Kidney glomerular epithelial cell (primary cell): ENCODE data around the gene SLC35E1.
"Not testable (repeated sequence)": the region's sequence is repeated elsewhere in the genome, so short reads cannot be mapped to it uniquely, and the experiment has no call there.

Experiments used
- DNase-seq: peaks from one replicate; lab custom pipeline; 2025; lab: John Stamatoyannopoulos, UW

The SLC35E1 gene

GRCh38 chr19:16581971-16582343, 9.7 kb upstream of the SLC35E1 start:
- no peak for DNase-seq

- no peak for DNase-seq
Observed at GRCh38 chr19:16581145-16581970, 9.1 kb upstream of the SLC35E1 start.

GRCh38 chr19:16579381-16579780, 7.2 kb upstream of the SLC35E1 start:
- DNase-seq, result no peak

GRCh38 chr19:16577531-16577985, 5.3 kb upstream of the SLC35E1 start:
- no peak for DNase-seq

GRCh38 chr19:16576690-16577530, 4.7 kb upstream of the SLC35E1 start:
- DNase-seq, result no peak

GRCh38 chr19:16575861-16576689, 3.9 kb upstream of the SLC35E1 start:
- DNase-seq, result no peak

GRCh38 chr19:16575282-16575681, 3.1 kb upstream of the SLC35E1 start:
- DNase-seq, result no peak

GRCh38 chr19:16573925-16574324, 1.7 kb upstream of the SLC35E1 start:
- no peak for DNase-seq

GRCh38 chr19:16573296-16573695, 1.1 kb upstream of the SLC35E1 start:
- no peak for DNase-seq

- DNase-seq, result no peak
Observed at GRCh38 chr19:16571822-16572331, 338 bp downstream of the SLC35E1 start.

- no peak for DNase-seq
Observed at GRCh38 chr19:16571283-16571682, 932 bp downstream of the SLC35E1 start.

GRCh38 chr19:16569609-16570320, 2.5 kb downstream of the SLC35E1 start:
- no peak for DNase-seq

GRCh38 chr19:16566702-16567101, 5.5 kb downstream of the SLC35E1 start:
- DNase-seq, result no peak

GRCh38 chr19:16566161-16566560, 6.1 kb downstream of the SLC35E1 start:
- no peak for DNase-seq

- DNase-seq, result no peak
Observed at GRCh38 chr19:16564842-16565241, 7.4 kb downstream of the SLC35E1 start.

- no peak for DNase-seq
Observed at GRCh38 chr19:16562608-16563025, 9.6 kb downstream of the SLC35E1 start.

- no peak for DNase-seq
Observed at GRCh38 chr19:16561382-16561781, 10.8 kb downstream of the SLC35E1 start.

- DNase-seq, result no peak
Observed at GRCh38 chr19:16559780-16560276, 12.4 kb downstream of the SLC35E1 start.

GRCh38 chr19:16554776-16555175, 17.4 kb downstream of the SLC35E1 start:
- no peak for DNase-seq

- not testable (repeated sequence) for DNase-seq
Observed at GRCh38 chr19:16551902-16552301, 20.3 kb downstream of the SLC35E1 start.

- no peak for DNase-seq
Observed at GRCh38 chr19:16548956-16549355, 23.3 kb downstream of the SLC35E1 start.
